ENCODE results near the gene ZSWIM6. TPM values are rescaled to one million over a fixed set of nuclear protein-coding genes. Genes with fewer than 3 reads are reported as not detected.

The ZSWIM6 gene
- total and polyA plus RNA-seq, 2 experiments from 2014 or later = 3.9 to 6.0 TPM

GRCh38 chr5:61482980-61483379, 150.9 kb downstream of the ZSWIM6 start:
- Mint-ChIP-seq H3K27me3 (ENCODE audit: insufficient read depth, low read depth, poor library complexity) (no peaks in the 10 kb centered on the region), H3K4me3 (no peak overlapping the region), H3K4me1 (peaks cover 12% of the 10 kb centered on the region; the same call in 2 of the 3 replicates), H3K27ac (no peak overlapping the region), H3K36me3 (ENCODE audit: low read depth) (no peaks in the 10 kb centered on the region), H3K9me3 (no peaks in the 10 kb centered on the region)
- Histone ChIP-seq H3K9me2 (ENCODE audit: insufficient read depth) (no peaks in the 10 kb centered on the region), H4K20me1 (replicated peaks; ENCODE audit: insufficient read depth) (no peaks in the 10 kb centered on the region), H3K4me1 (ENCODE audit: insufficient read depth) (no peaks in the 10 kb centered on the region; the same call in 1 of the 2 replicates), H3K4me2 (no peak overlapping the region), H3K79me2 (replicated peaks; ENCODE audit: insufficient read depth) (no peaks in the 10 kb centered on the region; the same call in 1 of the 2 replicates), H3K27me3 (ENCODE audit: insufficient read depth) (no peaks in the 10 kb centered on the region), H3K4me3 (no peak overlapping the region), H3K27ac (ENCODE audit: low read depth) (no peak overlapping the region), H3F3A (replicated peaks; ENCODE audit: low read depth) (no peaks in the 10 kb centered on the region), H2AFZ (no peak overlapping the region), H3K36me3 (ENCODE audit: insufficient read depth) (no peaks in the 10 kb centered on the region)
- ATAC-seq (no peak), DNase-seq (ENCODE audit: low spot score) (no peak)
- no peak for TF ChIP-seq STAT1 (IDR thresholded peaks at IDR 0.05; ENCODE audit: unreplicated experiment)
- TF ChIP-seq, protein P1, sequence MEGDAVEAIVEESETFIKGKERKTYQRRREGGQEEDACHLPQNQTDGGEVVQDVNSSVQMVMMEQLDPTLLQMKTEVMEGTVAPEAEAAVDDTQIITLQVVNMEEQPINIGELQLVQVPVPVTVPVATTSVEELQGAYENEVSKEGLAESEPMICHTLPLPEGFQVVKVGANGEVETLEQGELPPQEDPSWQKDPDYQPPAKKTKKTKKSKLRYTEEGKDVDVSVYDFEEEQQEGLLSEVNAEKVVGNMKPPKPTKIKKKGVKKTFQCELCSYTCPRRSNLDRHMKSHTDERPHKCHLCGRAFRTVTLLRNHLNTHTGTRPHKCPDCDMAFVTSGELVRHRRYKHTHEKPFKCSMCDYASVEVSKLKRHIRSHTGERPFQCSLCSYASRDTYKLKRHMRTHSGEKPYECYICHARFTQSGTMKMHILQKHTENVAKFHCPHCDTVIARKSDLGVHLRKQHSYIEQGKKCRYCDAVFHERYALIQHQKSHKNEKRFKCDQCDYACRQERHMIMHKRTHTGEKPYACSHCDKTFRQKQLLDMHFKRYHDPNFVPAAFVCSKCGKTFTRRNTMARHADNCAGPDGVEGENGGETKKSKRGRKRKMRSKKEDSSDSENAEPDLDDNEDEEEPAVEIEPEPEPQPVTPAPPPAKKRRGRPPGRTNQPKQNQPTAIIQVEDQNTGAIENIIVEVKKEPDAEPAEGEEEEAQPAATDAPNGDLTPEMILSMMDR (conservative IDR thresholded peaks at IDR 0.05; ENCODE audit: low read depth in 2 of 2) = no peak
- TF ChIP-seq CREB1 (CRISPR knock-in tag; IDR thresholded peaks at IDR 0.05; ENCODE audit: low read depth) = no peak
- no peak for TF ChIP-seq EZH2 (IDR thresholded peaks at IDR 0.05; ENCODE audit: low read depth, unreplicated experiment)

GRCh38 chr5:61486476-61486875, 154.4 kb downstream of the ZSWIM6 start:
- H3K79me2 ChIP-seq (replicated peaks; ENCODE audit: insufficient read depth) = no peaks in the 10 kb centered on the region; the same call in 1 of the 2 replicates
- TF ChIP-seq, protein P2, sequence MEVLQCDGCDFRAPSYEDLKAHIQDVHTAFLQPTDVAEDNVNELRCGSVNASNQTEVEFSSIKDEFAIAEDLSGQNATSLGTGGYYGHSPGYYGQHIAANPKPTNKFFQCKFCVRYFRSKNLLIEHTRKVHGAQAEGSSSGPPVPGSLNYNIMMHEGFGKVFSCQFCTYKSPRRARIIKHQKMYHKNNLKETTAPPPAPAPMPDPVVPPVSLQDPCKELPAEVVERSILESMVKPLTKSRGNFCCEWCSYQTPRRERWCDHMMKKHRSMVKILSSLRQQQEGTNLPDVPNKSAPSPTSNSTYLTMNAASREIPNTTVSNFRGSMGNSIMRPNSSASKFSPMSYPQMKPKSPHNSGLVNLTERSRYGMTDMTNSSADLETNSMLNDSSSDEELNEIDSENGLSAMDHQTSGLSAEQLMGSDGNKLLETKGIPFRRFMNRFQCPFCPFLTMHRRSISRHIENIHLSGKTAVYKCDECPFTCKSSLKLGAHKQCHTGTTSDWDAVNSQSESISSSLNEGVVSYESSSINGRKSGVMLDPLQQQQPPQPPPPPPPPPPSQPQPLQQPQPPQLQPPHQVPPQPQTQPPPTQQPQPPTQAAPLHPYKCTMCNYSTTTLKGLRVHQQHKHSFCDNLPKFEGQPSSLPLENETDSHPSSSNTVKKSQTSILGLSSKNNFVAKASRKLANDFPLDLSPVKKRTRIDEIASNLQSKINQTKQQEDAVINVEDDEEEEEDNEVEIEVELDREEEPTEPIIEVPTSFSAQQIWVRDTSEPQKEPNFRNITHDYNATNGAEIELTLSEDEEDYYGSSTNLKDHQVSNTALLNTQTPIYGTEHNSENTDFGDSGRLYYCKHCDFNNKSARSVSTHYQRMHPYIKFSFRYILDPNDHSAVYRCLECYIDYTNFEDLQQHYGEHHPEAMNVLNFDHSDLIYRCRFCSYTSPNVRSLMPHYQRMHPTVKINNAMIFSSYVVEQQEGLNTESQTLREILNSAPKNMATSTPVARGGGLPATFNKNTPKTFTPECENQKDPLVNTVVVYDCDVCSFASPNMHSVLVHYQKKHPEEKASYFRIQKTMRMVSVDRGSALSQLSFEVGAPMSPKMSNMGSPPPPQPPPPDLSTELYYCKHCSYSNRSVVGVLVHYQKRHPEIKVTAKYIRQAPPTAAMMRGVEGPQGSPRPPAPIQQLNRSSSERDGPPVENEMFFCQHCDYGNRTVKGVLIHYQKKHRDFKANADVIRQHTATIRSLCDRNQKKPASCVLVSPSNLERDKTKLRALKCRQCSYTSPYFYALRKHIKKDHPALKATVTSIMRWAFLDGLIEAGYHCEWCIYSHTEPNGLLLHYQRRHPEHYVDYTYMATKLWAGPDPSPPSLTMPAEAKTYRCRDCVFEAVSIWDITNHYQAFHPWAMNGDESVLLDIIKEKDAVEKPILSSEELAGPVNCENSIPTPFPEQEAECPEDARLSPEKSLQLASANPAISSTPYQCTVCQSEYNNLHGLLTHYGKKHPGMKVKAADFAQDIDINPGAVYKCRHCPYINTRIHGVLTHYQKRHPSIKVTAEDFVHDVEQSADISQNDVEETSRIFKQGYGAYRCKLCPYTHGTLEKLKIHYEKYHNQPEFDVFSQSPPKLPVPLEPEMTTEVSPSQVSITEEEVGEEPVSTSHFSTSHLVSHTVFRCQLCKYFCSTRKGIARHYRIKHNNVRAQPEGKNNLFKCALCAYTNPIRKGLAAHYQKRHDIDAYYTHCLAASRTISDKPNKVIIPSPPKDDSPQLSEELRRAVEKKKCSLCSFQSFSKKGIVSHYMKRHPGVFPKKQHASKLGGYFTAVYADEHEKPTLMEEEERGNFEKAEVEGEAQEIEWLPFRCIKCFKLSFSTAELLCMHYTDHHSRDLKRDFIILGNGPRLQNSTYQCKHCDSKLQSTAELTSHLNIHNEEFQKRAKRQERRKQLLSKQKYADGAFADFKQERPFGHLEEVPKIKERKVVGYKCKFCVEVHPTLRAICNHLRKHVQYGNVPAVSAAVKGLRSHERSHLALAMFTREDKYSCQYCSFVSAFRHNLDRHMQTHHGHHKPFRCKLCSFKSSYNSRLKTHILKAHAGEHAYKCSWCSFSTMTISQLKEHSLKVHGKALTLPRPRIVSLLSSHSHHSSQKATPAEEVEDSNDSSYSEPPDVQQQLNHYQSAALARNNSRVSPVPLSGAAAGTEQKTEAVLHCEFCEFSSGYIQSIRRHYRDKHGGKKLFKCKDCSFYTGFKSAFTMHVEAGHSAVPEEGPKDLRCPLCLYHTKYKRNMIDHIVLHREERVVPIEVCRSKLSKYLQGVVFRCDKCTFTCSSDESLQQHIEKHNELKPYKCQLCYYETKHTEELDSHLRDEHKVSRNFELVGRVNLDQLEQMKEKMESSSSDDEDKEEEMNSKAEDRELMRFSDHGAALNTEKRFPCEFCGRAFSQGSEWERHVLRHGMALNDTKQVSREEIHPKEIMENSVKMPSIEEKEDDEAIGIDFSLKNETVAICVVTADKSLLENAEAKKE (CRISPR knock-in tag; IDR thresholded peaks at IDR 0.05) = no peak
- TF ChIP-seq REST (IDR thresholded peaks at IDR 0.05; ENCODE audit: unreplicated experiment) (no peak), JUNB (IDR thresholded peaks at IDR 0.05; ENCODE audit: unreplicated experiment) (no peak), STAT1 (IDR thresholded peaks at IDR 0.05; ENCODE audit: unreplicated experiment) (no peak), ZNF331 (CRISPR knock-in tag; IDR thresholded peaks at IDR 0.05; ENCODE audit: low read depth) (no peak), NANOG (IDR thresholded peaks at IDR 0.05; ENCODE audit: borderline replicate concordance) (no peak)
- TF ChIP-seq, protein P3, sequence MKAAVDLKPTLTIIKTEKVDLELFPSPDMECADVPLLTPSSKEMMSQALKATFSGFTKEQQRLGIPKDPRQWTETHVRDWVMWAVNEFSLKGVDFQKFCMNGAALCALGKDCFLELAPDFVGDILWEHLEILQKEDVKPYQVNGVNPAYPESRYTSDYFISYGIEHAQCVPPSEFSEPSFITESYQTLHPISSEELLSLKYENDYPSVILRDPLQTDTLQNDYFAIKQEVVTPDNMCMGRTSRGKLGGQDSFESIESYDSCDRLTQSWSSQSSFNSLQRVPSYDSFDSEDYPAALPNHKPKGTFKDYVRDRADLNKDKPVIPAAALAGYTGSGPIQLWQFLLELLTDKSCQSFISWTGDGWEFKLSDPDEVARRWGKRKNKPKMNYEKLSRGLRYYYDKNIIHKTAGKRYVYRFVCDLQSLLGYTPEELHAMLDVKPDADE (IDR thresholded peaks at IDR 0.05) = no peak

More at GRCh38 chr5:61486476-61486875, 154.4 kb downstream of the ZSWIM6 start:
- DNase-seq (ENCODE audit: low spot score) (no peak), ATAC-seq (no peak)
- H2AFZ ChIP-seq = no peak overlapping the region
- H3K4me2 ChIP-seq = no peak overlapping the region
- no peak overlapping the region for H3K4me3 ChIP-seq
- Mint-ChIP-seq H3K27me3 (ENCODE audit: insufficient read depth, low read depth, poor library complexity) (no peaks in the 10 kb centered on the region), H3K9me3 (no peaks in the 10 kb centered on the region), H3K27ac (no peak overlapping the region), H3K4me3 (no peak overlapping the region), H3K4me1 (no peaks in the 10 kb centered on the region), H3K36me3 (ENCODE audit: low read depth) (no peaks in the 10 kb centered on the region)
- no peaks in the 10 kb centered on the region for H3K36me3 ChIP-seq (ENCODE audit: insufficient read depth)
- H3F3A ChIP-seq (replicated peaks; ENCODE audit: low read depth) = no peaks in the 10 kb centered on the region
- no peaks in the 10 kb centered on the region for H3K27me3 ChIP-seq (ENCODE audit: insufficient read depth)
- H3K4me1 ChIP-seq (ENCODE audit: insufficient read depth) = no peaks in the 10 kb centered on the region
- no peaks in the 10 kb centered on the region for H4K20me1 ChIP-seq (replicated peaks; ENCODE audit: insufficient read depth)
- H3K27ac ChIP-seq (ENCODE audit: low read depth) = no peak overlapping the region
- H3K9me2 ChIP-seq (ENCODE audit: insufficient read depth) = no peaks in the 10 kb centered on the region

All from GM23338 (cell line).